CD4-positive, CD25-positive, alpha-beta regulatory T cell (primary cell): ENCODE results near the gene NPR1. TPM values are rescaled to one million over a fixed set of nuclear protein-coding genes. Genes with fewer than 3 reads are reported as not detected.

Experiments used
- ATAC-seq, 2 donors: fragments of 150-1000 bp; cut with Tn5 transposase; one replicate each; pipeline ENCODE4 v1.10.0; 2021; ENCODE audit warnings: low read depth in 2 of 2, moderate number of reproducible peaks in 2 of 2, moderate library complexity in 1 of 2
- DNase-seq, 3 donors: peaks; one replicate each; pipeline versions ENCODE4 v3.0.0 to v3.0.0-alpha.2; 2012 to 2022; ENCODE audit warnings: mixed read lengths in 1 of 3
- H3K27ac ChIP-seq: one replicate; pipeline ENCODE4 v1.7.0; 2013; ENCODE audit warnings: mild to moderate bottlenecking, low read length; ENCODE audit not compliant: insufficient read depth, poor library complexity, severe bottlenecking
- H3K27me3 ChIP-seq: one replicate; pipeline ENCODE4 v1.7.0; 2013; ENCODE audit warnings: low read length; ENCODE audit not compliant: control insufficient read depth, insufficient read depth
- H3K36me3 ChIP-seq: one replicate; pipeline ENCODE4 v1.7.0; 2013; ENCODE audit warnings: mild to moderate bottlenecking, low read length, moderate library complexity; ENCODE audit not compliant: control insufficient read depth, insufficient read depth
- H3K4me1 ChIP-seq: 2 replicates; pipeline ENCODE4 v1.7.0; 2013; ENCODE audit warnings: mild to moderate bottlenecking, low read length; ENCODE audit not compliant: insufficient read depth, control insufficient read depth, poor library complexity, severe bottlenecking
- H3K4me3 ChIP-seq: one replicate; pipeline ENCODE4 v1.7.0; 2013; ENCODE audit warnings: low read depth, mild to moderate bottlenecking, low read length, moderate library complexity
- H3K9me3 ChIP-seq, 2 experiments: 1 replicate in 1 of 2; 2 replicates in 1 of 2; pipeline ENCODE4 v1.7.0; 2013; ENCODE audit warnings: low read length in 2 of 2, mild to moderate bottlenecking in 1 of 2, moderate library complexity in 1 of 2; ENCODE audit not compliant: control insufficient read depth in 2 of 2
- H3K27ac Mint-ChIP-seq, 3 donors: one replicate each; pipeline ENCODE4 v1.8.0; 2020 to 2022; ENCODE audit warnings: mild to moderate bottlenecking in 3 of 3, mixed read lengths in 3 of 3, moderate library complexity in 2 of 3
- H3K27me3 Mint-ChIP-seq: one replicate; pipeline ENCODE4 v1.8.0; 2022; ENCODE audit warnings: mild to moderate bottlenecking, mixed read lengths
- H3K36me3 Mint-ChIP-seq: one replicate; pipeline ENCODE4 v1.8.0; 2020; ENCODE audit warnings: mixed read lengths
- H3K4me1 Mint-ChIP-seq, 4 donors: one replicate each; pipeline ENCODE4 v1.8.0; 2020 to 2022; ENCODE audit warnings: mixed read lengths in 4 of 4, mild to moderate bottlenecking in 1 of 4
- H3K4me3 Mint-ChIP-seq, 4 donors: one replicate each; pipeline ENCODE4 v1.8.0; 2020 to 2022; ENCODE audit warnings: mild to moderate bottlenecking in 4 of 4, mixed read lengths in 4 of 4, moderate library complexity in 3 of 4
- H3K9me3 Mint-ChIP-seq, 7 donors: one replicate each; pipeline ENCODE4 v1.8.0; 2020 to 2022; ENCODE audit warnings: mixed read lengths in 7 of 7, mild to moderate bottlenecking in 3 of 7, moderate library complexity in 2 of 7
- polyA plus RNA-seq, 4 donors: library from polyadenylated mRNA; unstranded; fragments of 300-500 nt; fragmentation: Illumina TruSeq; gene quantifications; one replicate each; pipeline ENCODE4 v1.2.3, GENCODE V29; 2021
- total RNA-seq: library from RNA; stranded (reverse); gene quantifications from one replicate; pipeline ENCODE4 v1.2.3, GENCODE V29; 2022

The NPR1 gene
- total and polyA plus RNA-seq, 5 donors from 2014 or later = not detected

GRCh38 chr1:153642161-153642560 lies 36.3 kb upstream of the NPR1 start:
- DNase-seq = no peak
- no peak for ATAC-seq
- Histone ChIP-seq H3K27ac (no peak overlapping the region), H3K36me3 (peaks cover 92% of the 10 kb centered on the region), H3K4me3 (no peak overlapping the region), H3K4me1 (peaks cover 14% of the 10 kb centered on the region), H3K9me3 (no peaks in the 10 kb centered on the region), H3K27me3 (no peaks in the 10 kb centered on the region)
- Mint-ChIP-seq H3K27ac (peak overlapping the region; percentile 43 to 67 (median 54)), H3K36me3 (peaks cover 46% of the 10 kb centered on the region), H3K4me3 (no peak overlapping the region), H3K9me3 (no peaks in the 10 kb centered on the region), H3K4me1 (peaks cover 22 to 79% (median 49%) of the 10 kb centered on the region in 4 donors), H3K27me3 (no peaks in the 10 kb centered on the region)

DNA sequence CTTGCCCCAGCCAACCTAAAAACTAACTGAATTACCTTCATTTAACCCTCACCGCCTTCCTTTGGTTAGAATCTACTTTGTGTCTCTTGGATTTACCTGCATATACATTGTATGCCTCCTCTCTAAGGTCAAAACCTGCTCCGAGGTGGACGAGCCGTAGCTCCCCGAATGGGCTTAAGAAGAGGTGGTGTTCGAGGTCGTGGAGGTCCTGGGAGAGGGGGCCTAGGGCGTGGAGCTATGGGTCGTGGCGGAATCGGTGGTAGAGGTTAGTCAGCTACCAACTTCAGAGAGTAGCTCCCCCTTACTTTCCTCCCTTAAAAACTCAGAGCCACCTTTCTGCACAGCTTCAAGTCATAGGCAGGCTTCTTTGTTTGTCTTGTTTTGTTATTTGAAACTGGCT lies 35.4 kb upstream of the NPR1 start:
- H3K27ac ChIP-seq = no peak overlapping the region
- no peaks in the 10 kb centered on the region for H3K9me3 Mint-ChIP-seq
- H3K4me1 Mint-ChIP-seq = peaks cover 16 to 77% (median 48%) of the 10 kb centered on the region in 4 donors
- no peaks in the 10 kb centered on the region for H3K27me3 ChIP-seq
- peaks cover 14% of the 10 kb centered on the region for H3K4me1 ChIP-seq
- peak overlapping the region in 1 of 3 donors; percentile 85 for H3K27ac Mint-ChIP-seq
- H3K36me3 ChIP-seq = peaks cover 85% of the 10 kb centered on the region
- DNase-seq = no peak
- no peak for ATAC-seq
- H3K36me3 Mint-ChIP-seq = peaks cover 41% of the 10 kb centered on the region
- H3K4me3 Mint-ChIP-seq = peak overlapping the region in 1 of 4 donors; percentile 13
- no peaks in the 10 kb centered on the region for H3K9me3 ChIP-seq
- no peak overlapping the region for H3K4me3 ChIP-seq
- no peaks in the 10 kb centered on the region for H3K27me3 Mint-ChIP-seq

- peaks cover 41% of the 10 kb centered on the region for H3K36me3 Mint-ChIP-seq
- Histone ChIP-seq H3K27ac (no peak overlapping the region), H3K36me3 (peaks cover 77% of the 10 kb centered on the region), H3K9me3 (no peaks in the 10 kb centered on the region), H3K4me1 (peaks cover 14% of the 10 kb centered on the region), H3K4me3 (no peak overlapping the region), H3K27me3 (no peaks in the 10 kb centered on the region)
- H3K27ac Mint-ChIP-seq = peak overlapping the region; percentile 2 to 79 (median 7)
- no peak overlapping the region for H3K4me3 Mint-ChIP-seq
- peaks cover 16 to 76% (median 48%) of the 10 kb centered on the region in 4 donors for H3K4me1 Mint-ChIP-seq
- no peaks in the 10 kb centered on the region for H3K27me3 Mint-ChIP-seq
- ATAC-seq (no peak), DNase-seq (no peak)
- no peaks in the 10 kb centered on the region for H3K9me3 Mint-ChIP-seq
Measured at GRCh38 chr1:153643816-153644215, 34.7 kb upstream of the NPR1 start.

- no peak overlapping the region for H3K27ac ChIP-seq
- H3K27me3 ChIP-seq = no peaks in the 10 kb centered on the region
- Mint-ChIP-seq H3K4me3 (no peak overlapping the region), H3K27me3 (no peaks in the 10 kb centered on the region), H3K4me1 (peaks cover 14 to 72% (median 47%) of the 10 kb centered on the region in 4 donors), H3K9me3 (no peaks in the 10 kb centered on the region), H3K27ac (peak overlapping the region in 2 of 3 donors; percentile 36 to 75), H3K36me3 (peaks cover 35% of the 10 kb centered on the region)
- peaks cover 27% of the 10 kb centered on the region for H3K4me1 ChIP-seq
- no peak for DNase-seq
- ATAC-seq = no peak
- H3K4me3 ChIP-seq = no peak overlapping the region
- H3K9me3 ChIP-seq = no peaks in the 10 kb centered on the region
- peaks cover 49% of the 10 kb centered on the region for H3K36me3 ChIP-seq
Measured at GRCh38 chr1:153646672-153647345, 31.7 kb upstream of the NPR1 start.

DNA sequence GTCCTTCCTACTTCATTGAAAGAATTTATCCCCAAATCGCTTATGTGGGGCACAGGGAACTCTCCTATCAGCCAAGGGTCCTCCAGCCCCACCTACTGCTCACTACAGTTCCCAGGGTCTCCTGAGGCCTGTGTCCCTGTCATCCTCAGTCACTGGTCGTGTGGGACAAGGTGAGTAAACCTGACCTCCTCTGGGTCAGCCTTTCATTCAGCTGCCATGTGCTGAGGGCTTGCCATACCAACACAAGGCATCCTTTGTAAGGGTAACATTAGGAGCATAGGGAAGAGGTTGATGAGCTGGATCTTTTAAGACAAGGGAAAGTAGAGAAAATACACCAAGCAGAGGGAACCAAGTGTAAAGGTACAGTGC lies 31.2 kb upstream of the NPR1 start:
- Histone ChIP-seq H3K36me3 (peaks cover 44% of the 10 kb centered on the region), H3K4me1 (peaks cover 27% of the 10 kb centered on the region), H3K27ac (no peak overlapping the region), H3K4me3 (no peak overlapping the region), H3K27me3 (no peaks in the 10 kb centered on the region), H3K9me3 (no peaks in the 10 kb centered on the region)
- Mint-ChIP-seq H3K9me3 (no peaks in the 10 kb centered on the region), H3K27ac (peak overlapping the region in 1 of 3 donors; percentile 21), H3K4me1 (peaks cover 14 to 68% (median 44%) of the 10 kb centered on the region in 4 donors), H3K36me3 (peaks cover 32% of the 10 kb centered on the region), H3K27me3 (no peaks in the 10 kb centered on the region), H3K4me3 (peak overlapping the region in 1 of 4 donors; percentile 71)
- ATAC-seq (no peak), DNase-seq (no peak)

- Mint-ChIP-seq H3K27me3 (no peaks in the 10 kb centered on the region), H3K36me3 (peaks cover 27% of the 10 kb centered on the region), H3K27ac (peak overlapping the region in 2 of 3 donors; percentile 21 to 97), H3K9me3 (no peaks in the 10 kb centered on the region), H3K4me1 (peaks cover 14 to 64% (median 43%) of the 10 kb centered on the region in 4 donors), H3K4me3 (peak overlapping the region in 1 of 4 donors; percentile 35)
- no peak for ATAC-seq
- Histone ChIP-seq H3K9me3 (no peaks in the 10 kb centered on the region), H3K27ac (no peak overlapping the region), H3K36me3 (peaks cover 36% of the 10 kb centered on the region), H3K4me1 (peaks cover 23% of the 10 kb centered on the region), H3K27me3 (no peaks in the 10 kb centered on the region), H3K4me3 (no peak overlapping the region)
- no peak for DNase-seq
Measured at GRCh38 chr1:153648000-153648643, 30.4 kb upstream of the NPR1 start.

DNA sequence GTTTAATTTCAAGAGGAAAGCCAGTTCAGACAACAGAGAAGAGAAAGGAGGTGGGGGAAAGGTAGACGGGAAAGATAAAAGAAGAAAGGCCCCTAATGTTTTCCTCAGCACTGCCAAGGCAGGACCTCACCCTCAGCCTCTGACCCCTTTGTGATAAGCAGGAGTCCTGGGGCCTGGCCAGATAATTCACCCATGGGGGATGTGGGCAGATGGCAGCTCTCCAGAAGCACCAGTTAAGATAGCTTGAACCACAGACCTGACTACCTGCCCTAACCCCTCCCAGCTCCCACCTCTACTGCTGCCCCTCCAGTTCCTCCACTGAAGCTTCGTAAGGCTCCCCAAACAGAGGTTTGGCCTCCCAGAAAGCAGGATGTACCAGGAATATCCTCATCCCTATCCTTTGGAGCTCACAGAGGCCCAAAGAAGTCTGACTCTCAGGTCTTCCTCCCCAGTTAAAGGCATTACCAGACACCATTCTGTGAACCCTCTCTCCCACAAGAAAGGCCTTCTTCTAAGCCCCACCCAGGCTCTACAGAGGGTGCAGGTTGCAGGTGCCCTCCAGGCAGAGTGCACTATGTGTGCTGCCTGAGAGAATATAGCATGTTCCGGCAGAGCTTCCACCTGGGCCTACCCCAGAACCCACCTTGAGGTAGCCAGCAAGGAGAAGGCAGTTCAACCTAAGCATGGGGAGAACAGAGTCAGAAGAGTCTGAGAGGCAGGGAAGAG lies 29.2 kb upstream of the NPR1 start:
- Histone ChIP-seq H3K9me3 (no peaks in the 10 kb centered on the region), H3K27ac (peak overlapping the region; percentile 20), H3K36me3 (peaks cover 24% of the 10 kb centered on the region), H3K4me1 (peaks cover 18% of the 10 kb centered on the region), H3K4me3 (no peak overlapping the region), H3K27me3 (no peaks in the 10 kb centered on the region)
- Mint-ChIP-seq H3K27ac (peak overlapping the region; percentile 89 to 97 (median 97)), H3K9me3 (no peaks in the 10 kb centered on the region), H3K36me3 (peaks cover 17% of the 10 kb centered on the region), H3K4me3 (peak overlapping the region in 3 of 4 donors; percentile 61 to 72 (median 70)), H3K27me3 (no peaks in the 10 kb centered on the region), H3K4me1 (peaks cover 14 to 53% (median 37%) of the 10 kb centered on the region in 4 donors)
- ATAC-seq (peak; percentile 77 to 80), DNase-seq (peak in 2 of 3 donors; percentile 37 to 58)
